ENCODE measurements around the gene C4orf33.

Gene C4orf33

DNA sequence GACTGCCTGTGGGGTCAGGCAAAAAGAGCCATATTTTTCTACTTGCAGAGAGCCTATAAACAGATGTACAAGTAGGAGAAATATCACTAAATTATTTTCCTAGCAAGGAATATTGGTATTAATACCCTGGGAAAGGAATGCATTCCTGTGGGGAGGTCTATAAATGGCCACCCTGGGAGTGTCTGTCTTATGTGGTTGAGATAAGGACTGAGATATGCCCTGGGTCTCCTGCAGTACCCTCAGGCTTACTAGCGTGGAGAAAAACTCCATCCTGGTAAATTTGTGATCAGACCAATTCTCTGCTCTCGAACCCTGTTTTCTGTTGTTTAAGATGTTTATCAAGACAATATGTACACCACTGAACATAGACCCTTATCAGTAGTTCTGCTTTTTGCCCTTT, 35.4 kb downstream of the C4orf33 start:
- DNase-seq: no peak

DNA sequence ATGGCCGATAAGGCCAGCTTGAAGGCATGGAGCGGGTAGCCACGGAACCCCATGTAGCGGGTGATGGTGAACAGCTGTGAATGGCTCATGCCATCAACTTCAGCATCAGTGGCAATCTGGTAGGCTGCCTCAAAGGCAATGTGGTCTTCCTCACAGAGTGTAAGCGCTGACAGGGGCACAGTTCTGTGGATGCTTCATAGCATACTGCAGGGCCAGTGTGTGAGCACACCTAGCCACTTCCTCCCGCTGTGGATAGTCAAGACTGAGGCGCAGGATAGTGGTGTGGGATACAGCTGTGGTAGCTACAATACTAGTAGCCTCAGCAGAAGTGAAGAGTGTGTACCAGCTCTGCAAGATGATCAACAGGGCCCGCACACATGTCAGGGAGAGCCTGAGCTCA, 40.5 kb downstream of the C4orf33 start:
- no peak for DNase-seq

DNA sequence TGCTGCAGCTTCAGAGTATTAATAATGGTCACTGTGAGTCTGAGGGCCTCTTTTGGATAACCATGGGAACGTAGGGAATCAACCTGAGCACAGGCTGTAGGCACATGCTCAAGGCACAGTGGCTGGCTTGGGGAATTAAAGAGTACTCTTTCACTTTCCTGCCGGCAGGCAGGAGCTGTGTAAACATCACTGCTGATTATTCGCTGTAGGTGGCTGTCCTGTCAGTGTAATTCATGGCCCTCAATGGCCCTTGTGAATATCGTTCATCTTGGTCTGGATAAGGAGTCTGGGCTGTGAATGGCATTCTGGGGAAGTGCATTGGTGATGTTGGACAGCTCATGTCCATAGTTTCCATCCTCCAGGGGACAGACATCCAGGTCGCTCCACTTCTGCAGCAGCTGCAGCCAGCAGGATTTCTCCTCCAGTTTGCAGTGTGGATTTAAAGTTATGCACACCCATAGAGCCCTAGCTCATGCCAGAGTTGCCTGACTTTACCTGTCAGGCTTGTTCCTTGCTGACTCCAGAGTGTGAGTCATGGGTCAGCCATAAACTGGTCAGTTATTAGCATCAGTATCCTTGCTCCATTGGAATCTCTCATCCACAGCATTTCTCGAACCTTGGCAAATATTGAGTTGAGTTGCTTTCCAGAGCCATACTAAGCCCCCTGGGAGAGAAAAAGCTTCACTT, 43.0 kb downstream of the C4orf33 start:
- DNase-seq: no peak

DNA sequence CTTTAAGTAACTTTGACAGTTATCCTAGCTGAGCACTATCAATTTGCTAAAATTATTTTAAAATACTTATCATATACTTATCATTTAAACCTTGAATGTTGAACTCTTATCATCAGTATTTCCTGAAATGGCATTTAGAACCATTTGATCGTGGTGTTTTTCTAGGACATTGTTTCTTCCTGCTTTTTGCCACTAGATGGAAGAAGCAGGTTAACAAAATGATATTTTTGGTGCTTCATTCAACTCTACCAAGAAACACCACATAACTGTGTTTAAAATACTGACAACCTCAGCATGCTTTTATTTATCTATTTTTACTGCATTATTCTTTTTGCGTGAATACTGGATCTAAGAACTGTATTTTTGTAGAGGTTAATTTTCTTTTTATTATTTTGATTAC, 44.6 kb downstream of the C4orf33 start:
- no peak for DNase-seq

DNA sequence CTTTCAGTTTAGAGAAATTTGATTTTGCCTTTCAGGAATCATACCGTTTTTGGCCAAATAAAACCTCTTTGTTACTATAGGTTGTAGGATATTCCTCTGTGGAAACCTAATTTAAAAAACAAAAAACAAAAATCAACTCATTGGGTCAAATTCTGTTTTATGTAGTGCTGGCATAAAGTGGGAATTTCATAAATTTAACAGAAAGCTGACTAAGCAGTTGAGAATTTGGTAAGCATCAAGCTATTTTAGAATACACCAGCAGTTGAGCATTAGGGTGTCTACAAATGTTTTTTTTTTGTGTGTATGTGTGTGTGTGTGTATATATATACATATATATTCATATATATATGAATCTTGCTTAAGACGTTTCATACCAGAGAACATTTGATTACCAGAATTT, 47.4 kb downstream of the C4orf33 start:
- DNase-seq: no peak

DNA sequence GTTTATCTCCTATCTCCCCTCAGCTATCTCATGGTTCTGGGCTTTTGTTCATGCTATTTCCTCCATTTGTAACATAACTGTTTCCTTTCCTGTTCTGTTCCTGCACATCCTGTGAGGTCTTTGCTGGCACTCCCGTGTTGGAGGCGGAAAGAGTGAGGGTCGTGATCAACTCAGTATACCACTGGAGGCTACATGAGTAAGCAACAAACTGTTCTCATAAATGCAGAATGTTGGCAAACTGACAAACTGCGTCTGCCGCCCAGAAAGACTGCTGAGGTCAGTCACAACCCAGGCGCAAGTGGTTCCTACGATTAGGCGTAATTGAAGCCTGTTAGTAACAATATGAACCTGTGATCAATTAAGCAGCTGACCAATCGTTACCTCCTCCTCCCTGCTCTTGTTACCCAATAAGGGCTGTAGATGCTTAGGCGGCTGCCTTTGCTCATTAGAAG, 48.8 kb downstream of the C4orf33 start:
- no peak for DNase-seq

DNA sequence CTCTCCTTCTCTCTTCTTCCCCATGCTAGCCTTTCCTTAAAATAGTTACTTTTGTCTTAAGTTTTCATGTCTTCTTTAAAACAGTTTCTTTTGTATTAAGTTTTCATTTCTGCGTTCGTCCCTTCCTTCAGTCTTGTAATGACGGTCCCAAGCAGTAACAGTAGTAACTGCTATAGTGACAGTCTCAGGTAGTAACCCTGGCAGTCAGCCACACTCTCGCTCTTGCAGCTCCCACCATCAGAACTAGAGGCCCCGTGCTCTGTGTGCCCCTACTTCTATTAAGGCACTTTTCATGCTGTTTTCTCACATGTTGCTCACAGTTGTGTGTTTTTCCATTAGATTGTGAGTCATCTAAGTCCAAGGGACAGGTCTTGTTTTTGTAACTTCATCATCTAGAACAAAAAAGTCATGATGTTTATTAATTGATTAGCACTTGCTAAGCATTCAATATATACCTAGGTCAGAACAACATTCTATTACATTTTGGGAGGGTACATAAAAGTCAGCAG, 49.3 kb downstream of the C4orf33 start:
- DNase-seq: no peak

DNA sequence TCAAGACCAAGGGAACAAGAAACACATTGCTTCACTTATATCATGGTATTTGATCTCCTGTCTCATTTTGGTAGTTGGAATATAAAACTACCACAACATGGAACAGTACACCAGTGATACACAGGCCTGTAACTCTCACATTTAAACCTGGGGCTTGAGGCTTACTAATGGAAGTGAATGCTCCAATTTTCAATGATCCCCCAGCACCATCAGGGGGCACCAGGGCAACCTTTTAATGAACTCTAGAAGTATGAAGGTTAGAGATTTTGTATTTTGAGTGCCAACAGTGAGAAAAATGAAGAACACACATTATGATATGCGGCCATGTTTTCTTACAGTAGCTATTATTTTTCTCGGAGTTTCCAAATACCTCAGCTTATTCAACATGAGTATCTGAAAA, 50.7 kb downstream of the C4orf33 start:
- DNase-seq: no peak

DNA sequence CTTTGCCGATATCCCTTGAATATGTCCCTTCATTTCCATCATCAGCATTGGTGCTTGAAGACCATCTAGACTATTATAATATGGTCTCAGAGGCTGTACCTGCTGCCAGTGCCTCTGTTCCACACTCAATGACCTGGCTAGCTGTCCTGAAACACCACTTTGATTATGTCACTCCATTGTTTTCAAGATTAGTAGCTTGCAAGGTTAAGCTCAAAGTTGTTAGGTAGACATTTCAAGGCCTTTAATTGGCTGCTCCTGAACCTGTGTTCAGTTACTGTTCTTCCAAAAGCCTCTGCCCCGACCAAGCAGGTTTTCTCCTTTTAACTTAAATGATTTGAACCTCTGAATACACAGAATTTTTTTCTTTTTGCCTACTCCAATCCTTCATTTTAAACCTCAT, 52.9 kb downstream of the C4orf33 start:
- no peak for DNase-seq

DNA sequence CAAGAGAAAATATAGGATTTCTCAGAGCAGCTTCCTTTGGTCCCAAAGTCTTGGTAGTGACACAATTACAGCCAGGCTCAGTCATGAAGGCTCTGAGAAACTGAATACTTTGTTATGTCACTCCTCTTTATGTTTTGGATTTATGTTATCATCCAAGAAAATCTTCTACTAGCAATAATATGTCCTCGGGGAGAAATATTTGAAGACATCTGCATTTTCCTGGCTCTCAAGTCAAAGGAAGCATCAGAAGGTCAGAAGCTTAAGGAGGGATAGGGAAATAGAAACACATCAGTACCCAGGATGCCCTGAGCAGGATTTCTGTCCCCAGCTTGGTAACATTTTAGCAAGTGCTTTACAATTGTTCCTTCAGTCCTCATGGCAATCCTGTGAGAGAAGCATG, 54.0 kb downstream of the C4orf33 start:
- DNase-seq: no peak

DNA sequence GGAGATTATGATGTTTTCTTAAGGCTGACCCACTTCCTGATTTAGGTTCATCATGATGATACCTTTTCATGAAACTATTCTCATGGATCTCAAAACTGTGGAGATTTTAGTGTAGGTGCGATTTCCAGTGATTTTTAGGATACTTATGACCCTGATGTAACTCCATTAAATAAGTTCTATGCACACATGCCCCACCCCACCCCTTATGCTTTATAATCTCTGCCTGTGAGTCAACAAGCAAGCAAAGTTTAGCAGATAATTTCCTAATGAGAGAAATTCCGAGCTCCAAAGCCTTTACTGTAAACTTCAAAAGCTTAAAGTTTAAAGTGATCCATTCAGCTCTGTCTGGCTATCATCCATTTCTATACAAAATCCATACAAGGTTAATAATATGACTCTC, 56.4 kb downstream of the C4orf33 start:
- no peak for DNase-seq

DNA sequence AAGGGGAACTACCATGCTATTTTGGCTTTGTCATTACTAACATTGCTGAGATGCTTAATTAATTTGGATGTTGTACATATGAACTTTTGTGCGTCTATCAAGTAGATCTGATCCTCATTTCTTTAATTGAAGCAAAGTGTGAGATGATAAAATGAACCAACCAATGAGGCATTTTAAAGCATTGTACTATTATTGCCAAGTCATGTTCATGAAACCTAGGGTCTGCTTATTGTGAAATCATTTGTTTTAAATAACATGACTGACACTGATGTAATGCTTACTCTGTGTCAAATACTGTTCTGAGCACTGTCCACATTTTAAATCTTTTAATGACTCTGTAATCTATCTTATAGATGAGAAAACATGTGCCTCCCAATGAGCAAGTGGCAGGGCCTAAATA, 57.7 kb downstream of the C4orf33 start:
- no peak for DNase-seq

DNA sequence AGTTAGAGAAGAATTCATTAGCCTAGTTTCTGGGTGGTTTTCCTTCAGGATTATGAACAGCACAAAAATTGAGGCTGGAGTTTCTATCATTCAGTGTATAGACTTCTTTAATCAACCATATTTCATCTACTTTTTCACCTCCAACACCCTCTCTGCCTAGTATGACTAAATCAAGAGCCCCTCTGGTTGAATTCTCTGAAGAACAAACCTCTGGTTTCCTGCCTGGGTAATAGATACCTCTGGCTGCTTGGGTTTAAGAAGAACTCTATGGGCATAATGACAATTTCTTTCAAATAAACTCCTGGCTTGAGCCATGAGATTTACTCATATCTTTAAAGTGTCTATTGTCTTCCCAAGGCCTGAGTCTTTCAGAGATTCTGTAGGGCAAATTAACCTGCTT, 66.5 kb downstream of the C4orf33 start:
- no peak for DNase-seq

DNA sequence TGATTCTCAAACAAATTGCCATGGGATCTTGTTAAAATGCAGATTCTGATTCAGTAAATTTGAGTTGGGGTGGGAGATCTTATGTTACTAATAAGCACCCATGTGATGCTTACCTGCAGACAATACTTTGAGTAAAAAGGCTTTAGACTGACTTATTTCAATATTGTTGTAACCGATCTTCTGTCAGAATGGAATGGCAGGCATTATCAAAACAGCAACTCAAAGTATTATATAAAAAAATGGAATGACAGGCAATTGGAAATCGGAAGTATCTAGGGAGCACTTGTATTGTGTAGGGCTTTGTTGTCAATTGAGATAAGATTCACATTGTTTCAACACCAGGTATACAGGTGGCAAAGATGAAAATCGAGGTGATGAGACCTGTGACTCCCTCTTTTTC, 67.5 kb downstream of the C4orf33 start:
- DNase-seq: no peak

DNA sequence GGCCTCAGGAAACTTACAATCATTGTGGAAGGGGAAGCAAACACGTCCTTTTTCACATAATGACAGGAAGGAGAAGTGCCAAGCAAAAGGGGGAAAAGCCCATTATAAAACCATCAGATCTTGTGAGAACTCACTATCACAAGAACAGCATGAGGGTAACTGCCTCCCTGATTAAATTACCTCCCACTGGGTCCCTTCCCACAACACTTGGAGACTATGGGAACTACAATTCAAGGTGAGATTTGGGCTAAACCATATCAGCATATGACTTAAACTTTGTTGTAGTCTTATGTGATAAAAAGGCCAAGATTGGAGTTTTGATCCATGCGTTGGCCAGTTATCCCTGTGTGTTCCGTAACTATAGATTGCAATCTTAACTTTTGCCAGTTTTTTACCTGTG, 68.3 kb downstream of the C4orf33 start:
- no peak for DNase-seq
